GM21515 (cell line): Measurements from ENCODE around the gene TCERG1L.

Experiments
- ATAC-seq: cut with Tn5 transposase; IDR thresholded peaks from one replicate; pipeline ENCODE4 v1.9.1; 2021; ENCODE audit not compliant: unreplicated experiment

The TCERG1L gene

DNA sequence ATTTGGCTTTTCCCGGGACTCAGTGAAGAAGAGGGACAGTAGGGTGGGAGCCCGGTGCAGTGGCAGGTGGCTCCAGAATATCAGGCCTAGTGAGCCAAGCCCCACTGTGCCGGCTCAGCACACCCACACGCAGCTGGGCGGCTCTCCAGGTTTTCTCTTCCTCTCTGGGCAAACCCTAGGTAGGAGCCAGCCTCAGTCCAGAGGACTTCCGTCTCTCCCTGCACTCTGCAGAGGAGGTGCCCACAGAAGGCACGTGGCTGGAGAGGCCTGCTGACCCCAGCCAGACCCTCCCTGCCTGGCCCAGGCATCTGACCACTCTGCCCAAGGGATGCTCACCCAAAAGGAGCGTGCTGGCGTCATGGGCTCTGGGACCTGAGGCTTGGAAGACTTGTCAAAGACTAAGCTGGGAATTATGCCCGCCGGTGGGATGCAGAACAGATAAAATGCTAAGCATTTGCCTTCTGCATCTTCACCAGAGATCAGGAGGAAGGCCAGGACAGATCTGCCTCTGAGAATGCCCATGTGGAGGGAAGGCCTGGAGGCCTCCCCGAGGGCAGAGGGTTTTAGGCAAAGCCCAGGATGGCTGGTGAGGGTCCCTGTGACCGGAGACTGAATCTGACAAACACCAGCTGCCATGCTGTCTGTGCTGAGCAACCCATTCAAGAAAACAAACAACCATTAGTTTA is 40.2 kb downstream of the TCERG1L start:
- ATAC-seq, result no peak

DNA sequence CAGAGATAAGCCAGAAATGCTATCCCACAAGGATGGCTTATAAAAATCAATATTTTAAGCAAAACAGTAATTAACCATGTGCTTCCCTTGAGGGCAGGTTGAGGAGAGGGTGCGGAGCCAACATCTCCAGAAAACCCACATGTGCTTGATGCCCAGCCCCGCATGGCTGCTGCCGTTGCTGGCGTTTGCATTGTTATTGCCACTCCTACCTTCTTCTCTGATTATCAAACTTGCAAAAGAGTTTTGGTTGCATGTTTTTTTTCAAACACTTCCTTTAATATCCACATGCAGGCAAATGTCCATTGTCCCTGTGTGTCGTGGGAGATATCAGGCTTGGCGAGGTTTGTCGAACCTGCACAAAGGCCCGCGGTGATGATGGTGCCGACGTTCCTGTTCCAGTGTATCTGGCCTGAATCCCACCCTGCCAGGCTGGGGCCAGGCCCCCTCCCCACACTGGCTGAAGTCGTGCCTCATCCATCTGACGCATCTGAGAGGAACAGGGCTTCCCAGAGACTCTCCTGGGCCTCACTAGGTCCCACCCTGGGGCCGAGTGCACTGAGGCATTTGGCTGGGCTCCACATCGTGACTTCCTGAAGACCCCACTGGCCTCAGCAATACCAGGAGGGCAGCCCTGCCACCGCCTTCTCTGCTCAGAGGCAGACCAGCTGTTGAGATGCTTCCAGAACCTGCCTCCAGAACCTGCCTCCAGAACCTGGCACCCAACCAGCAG is 40.9 kb downstream of the TCERG1L start:
- no peak for ATAC-seq

DNA sequence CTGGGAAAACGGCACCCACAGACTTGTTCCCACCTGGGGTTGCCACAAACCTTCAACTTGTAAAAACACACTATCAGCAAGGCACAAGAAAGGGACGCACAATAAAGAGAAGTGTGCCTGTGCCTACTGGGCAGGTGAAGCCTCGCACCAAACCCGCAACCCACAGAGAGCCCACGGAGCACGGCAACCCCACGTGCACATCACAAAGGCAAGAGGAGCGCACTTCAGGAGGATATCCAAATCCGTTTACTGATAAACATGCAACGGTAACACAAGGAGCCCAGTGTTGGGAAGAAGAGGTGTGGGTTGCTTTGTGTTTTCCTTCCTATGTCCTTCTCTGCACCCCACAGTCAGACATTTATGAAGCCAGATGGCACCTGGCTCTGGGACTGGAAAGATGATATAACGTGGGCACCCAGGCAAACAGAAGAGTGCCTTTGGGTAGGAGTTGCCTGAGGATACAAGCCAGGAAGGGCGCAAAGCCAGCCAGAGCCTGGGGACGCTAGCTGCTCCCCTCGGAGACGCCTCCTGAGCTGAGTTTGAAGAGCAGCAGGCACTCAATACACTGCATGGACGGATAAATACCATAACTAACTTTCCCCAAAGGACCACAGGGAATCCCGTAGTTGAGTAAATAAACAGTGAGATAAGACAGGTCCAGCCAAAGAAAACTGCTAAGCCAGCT is 41.6 kb downstream of the TCERG1L start:
- ATAC-seq, result no peak

DNA sequence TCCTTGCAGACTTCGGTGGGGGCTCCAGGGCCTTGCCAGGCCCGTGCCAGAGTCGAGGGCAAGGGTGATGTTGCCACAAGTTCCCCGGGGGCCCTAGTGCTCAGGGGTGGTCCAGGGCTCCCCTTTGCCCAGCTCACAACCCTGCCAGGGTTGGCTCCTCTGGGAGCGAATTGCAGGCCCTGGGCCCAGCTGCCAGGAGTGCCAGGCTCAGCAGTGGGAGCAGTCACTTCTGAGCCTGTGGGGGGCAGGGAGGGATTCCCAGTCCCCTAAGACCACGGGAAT is 43.8 kb downstream of the TCERG1L start:
- ATAC-seq, result no peak

DNA sequence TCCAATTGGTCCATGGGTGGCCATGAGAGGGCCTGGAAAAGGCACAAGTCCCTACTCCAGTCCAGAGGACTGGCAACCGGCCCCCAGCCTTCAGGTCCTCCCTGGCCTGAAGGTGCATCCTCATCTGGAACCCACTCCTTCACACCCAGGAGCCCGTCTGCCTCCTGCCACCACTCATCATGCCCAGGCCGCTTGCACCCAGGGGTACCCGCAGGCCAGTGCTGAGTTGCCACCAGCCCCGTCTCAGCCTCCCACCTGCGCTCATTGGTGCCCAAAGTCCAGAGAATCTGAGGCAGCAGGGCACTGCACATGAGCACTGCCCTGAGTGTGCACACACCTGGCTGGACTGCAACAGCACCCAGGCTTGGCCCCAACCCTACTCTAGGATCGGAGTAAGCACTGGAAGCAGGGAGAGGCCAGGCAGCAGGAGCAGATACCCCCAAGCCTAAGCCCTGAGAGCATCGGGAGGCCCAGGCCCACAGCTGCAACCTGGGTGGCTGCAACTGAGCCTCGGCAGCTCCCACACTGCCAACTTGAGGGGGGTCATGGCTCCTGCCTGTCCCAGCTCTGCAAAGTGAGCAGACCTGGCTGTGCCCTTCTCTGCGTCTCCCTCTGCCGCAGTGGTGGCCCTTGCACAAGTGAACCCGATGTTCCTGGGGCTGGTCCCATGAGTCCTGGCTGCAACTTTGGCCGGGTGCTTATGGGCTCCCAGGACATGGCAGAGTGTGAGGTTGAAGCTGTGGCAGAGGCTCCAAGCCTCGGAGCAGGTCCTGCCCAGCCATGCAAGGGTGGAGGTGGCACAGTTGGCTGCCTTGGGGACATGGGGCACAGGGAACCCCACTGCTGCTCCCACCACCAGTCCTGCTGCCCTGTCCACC is 44.3 kb downstream of the TCERG1L start:
- no peak for ATAC-seq

DNA sequence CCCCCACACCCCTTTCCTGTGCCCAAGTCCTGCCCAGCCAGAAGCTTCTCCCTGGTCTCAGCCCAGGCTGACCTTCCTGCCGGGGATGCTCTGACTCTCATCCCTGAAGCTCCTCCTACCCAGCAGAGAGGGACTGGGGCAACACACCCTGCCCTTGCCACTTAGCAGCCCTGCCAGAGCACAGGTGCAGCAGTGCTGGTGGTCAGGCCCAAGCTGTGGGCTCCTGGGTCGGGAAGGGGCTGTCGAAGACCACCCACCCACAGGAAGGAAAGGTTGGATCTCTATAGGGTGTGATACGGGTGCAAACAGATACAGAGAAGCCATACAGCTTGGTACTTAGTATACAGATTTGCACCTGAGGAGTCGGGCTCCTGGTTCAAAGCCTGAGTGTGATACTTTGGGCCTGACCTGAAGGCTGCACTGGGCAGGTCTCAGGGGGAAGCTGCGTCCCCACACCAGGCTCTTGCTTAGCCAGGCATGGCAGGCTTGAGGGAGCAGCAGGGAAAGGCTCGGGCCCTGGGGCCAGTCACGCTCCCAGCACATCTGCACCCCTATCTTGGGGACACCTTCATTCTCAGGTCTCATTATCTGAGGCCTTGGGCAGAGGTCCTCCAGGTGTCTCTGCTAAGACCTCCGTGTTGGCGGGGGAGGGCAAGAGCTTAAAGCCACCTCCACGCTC is 47.3 kb downstream of the TCERG1L start:
- ATAC-seq, result no peak

DNA sequence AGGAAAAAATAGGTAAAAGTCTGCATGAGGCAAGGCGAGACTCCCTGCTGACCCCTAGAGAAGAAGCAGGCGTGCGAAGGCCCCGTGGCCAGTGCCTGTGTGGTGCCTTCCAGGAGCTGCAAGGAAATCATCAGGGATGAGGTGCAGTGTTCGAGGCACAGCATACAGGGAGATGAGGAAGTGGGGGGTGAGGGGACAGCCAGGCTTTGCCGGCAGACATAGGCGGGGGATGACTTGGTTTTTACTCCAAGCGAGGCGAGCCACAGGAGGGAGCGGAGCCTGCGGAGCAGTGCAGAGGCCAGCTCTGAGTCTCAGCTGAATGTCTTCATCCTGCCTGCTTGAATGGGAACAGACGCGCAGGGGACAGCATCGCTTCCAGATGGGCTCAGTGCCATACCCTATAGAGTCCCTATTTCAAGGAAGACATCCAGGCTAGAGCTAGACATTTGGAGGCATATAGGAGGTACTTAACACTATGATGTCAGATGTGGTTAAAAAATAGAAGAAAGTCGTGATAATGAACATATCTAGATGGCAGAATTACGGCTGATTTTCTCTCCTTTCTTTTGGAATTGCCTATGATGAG is 49.5 kb downstream of the TCERG1L start:
- ATAC-seq, result no peak

DNA sequence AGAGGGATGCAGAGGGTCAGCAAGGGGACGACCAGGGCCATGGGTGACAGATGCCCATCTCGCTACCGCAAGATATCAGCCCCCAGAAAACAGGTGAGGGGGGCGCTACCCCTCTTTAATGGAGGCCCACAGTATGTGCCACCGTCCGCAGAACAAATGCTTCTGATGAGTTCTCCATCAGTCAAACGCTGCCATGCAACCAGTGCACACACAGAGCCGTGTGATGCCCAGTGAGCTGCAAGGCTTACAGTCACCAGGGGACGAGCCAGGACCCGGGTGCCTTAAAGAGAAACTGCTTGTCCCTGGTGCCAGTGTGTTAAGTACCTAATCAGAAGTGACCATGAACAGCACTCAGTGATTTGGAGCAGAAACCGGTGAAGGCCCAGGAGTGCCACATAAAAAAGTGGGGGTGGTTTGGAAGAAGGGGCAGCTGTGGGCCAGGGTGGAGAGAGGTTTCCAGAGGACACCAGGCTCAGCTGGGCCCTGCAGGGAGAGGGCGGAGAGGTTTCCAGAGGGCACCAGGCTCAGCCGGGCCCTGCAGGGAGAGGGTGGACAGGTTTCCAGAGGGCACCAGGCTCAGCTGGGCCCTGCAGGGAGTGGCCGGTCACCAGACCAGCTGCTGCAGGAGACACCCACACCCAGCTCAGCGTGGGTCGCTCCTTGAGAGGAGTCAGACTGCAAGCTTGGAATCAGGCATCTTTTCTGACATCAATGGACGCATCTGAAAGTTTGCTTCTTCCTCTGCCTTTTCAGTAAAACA is 50.9 kb downstream of the TCERG1L start:
- no peak for ATAC-seq

DNA sequence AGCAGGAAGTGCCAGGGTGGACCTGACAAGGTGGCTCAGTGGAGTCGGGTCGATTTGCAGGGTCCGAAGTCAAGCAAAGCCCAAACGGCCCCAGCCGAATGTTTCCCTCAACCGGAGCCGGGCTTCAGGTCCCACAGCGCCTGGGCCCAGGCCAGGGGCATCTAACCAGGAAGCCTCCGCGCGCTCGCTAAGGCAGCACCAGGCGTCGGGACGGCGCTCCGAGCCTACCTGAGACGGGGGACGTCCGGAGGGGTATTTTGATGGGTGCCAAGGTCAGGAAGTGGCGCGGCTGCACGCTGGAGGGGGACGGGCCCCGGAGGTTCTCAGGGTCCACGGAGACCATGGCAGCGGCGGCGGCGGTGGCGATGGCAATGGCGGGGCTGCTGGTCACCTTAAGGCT is 51.5 kb downstream of the TCERG1L start:
- ATAC-seq, result no peak

DNA sequence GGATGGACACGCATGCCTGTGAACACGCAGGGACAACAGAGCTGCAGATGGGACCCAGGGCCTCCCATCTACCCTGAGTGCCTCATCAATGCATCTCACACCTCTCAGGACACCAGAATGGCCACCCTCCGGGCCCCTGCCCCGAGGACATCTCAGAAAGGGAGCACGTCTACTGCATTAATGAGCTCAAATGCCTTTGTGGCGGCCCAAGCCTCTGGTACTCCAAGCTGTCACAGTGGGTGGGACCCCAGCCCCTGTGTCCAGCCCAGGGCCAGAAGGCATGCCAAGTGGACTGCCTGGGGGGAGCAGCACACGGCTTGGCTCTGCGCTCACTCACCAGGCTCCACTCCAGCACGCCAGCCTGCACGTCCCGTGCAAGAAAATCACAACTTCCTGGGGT is 52.0 kb downstream of the TCERG1L start:
- no peak for ATAC-seq

DNA sequence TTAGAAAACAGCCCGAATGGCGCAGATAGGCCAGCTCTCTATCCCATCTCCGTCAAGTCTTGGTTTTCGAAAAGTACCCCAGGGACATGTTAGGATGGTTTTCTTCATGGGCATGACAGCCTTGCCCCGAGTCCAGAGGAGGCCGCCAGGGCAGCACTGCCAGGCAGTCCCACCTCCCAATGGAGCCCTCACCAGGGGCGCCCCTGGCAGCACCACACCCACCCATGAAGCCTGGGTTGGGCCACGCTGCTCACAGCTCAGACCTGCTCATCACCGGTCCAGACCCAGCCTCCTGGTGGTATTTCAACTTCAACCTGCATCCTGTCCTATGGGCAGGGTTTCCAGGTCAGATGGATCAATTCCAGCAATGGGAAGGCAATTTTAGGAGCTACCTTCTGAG is 53.3 kb downstream of the TCERG1L start:
- ATAC-seq, result no peak

DNA sequence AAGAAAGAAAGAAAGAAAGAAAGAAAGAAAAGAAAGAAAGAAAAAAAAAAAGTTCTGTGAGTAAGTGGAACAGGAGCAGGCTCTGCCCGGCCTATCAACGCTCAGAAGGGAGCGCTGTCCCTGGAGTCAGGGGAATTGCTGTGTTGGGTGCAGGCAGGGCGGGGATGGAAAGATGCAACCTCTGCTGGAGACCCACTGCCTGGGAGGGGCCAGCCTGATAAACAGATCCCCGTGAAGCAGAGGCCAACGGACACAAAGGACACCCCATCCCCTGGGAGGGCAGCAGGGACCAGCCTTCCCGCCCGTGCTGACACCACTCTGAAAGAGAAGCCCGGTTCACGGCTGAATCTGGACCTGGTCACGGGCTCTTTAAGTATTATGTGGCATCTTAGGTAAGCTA is 54.5 kb downstream of the TCERG1L start:
- no peak for ATAC-seq

DNA sequence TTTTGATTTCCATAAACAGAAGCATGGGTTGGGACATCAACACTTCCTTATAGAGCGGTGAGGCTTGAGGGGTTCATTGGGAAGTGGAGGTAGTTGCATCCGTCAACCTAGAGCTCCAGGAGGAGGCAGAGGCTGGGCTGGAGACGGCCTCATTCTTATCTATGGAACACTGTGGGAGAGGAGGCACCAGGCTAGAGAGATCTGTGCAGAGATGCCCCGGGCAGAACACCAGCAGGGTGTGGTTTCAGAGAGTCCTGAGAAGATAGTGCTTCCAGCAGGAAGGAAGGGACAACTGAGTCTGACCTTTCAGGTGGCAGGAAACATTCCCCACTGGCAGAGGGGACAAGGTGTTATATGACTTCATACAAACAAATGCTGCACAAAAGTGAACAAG is 56.7 kb downstream of the TCERG1L start:
- no peak for ATAC-seq

DNA sequence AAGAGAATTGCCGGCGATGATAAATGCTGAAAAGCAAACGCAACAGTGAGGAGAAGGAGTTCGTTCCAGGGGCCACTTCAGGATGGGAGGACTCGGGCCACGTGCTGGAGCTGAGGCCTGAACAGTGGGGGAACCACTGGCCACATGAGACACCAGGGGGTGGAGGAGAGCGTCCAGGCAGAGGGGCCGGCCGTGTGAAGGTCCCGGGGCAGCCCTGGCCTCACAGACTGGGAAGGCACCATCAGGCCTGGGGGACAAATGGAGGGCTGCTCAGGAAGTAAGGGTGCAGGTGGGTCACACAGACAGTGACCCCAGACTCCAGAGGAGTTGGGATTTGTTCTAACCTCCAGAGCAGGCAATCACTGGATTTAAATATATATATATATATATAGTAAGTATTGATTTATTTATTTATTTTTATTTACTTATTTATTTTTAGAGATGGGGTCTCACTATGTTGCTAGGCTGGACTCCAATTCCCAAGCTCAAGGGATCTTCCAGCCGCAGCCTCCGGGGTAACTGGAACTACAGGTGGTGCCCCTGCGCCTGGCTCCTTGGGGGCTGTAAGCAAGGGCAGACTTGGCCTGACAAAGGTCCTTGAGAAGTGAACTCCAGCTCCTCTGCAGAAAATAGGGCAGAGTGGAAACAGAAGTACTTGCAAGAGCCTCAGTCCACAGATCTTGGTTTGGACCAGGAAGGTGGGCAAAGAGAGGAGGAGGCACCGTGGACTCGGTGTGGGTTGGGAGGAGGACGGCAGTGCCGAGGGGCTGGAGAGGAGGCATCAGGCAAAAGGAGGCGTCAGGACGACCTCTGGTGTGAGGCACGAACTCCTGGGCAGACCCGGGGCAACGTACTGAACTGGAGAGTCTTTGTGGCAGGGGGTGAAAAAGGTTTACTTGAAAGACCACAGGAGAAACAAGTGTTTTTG is 57.3 kb downstream of the TCERG1L start:
- ATAC-seq, result no peak

DNA sequence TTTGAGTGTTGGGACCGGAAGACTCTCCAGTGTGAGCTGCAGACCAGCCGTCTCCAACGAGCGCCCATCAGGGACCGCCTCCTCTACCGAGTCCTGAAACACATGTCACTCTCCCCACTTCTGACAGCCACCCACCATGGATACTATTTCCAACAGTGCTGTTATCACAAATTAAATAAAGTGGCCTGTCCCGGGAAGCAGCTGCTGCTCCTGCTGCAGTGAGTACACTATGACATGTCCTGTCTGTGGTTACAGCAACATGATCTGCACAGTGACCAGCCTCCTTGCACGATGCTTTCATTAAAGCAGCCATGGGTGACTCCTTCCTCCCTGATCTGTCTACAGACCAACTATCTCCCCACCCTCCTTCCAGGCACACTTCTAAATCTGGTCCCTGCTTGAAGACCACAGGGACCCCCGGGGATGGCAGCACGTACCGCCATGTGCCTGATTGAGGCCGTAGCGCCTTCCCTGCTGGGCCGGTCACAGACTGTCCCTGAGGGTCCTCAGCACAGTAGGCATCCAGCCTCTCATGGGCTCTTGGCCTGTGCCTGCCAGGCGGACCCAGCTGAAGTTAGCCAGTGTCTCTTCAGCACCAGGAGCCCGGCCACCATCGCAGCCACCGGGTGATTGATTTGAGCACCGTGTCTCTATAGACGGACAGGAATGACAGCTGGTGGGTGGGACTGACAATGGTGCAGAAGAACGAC is 58.8 kb downstream of the TCERG1L start:
- no peak for ATAC-seq

DNA sequence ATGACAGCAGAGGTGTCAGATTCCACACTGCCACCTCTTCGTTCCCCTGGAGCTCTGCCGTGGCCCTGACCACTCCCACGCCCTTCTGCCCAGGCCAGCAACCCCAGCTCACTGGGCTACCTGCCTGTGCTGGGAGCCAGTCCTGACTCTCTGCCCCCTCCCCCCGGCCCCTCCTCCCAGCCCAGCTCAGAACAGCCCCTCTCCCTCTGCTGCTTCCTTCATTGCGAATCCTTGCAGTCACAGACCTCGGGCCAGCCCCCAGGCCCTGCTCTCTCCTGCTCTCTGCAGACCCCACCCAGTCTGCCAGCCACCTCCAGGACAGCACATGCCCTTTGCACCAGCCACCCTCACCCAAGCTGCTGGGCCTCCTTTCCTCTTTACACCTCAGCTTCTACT is 60.4 kb downstream of the TCERG1L start:
- no peak for ATAC-seq

DNA sequence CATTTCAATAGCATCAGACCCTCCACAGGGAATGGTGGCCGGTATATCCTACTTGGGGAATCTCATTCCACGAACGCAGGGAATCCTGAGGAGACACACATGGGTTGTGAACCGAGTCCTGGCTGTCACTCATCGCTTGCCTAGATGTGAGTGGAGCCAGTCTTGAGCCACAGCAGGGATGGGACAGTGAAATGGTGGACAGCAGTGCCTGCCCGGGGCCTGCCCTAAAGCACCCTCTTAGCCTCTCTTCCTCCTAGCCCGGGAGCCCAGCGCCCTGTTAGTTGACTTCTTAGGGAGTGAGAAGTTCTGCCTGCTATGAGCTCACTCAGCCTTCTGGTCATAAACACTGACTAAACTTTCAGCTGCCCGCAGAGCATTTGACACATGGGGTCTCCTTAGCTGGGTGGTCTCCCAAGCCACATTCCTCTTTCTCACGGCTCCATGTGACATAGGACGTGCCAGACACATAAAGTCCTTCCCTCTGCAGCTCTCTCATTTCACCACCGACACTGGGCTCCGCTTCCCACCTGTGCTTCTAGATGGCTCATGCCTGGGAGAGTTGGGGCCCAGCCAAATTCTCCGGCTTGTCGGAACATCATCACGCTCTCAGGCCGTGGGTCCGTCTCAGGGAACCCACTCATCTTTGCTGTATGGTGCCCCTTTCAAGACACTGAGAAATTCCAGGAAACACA is 60.9 kb downstream of the TCERG1L start:
- ATAC-seq, result no peak

DNA sequence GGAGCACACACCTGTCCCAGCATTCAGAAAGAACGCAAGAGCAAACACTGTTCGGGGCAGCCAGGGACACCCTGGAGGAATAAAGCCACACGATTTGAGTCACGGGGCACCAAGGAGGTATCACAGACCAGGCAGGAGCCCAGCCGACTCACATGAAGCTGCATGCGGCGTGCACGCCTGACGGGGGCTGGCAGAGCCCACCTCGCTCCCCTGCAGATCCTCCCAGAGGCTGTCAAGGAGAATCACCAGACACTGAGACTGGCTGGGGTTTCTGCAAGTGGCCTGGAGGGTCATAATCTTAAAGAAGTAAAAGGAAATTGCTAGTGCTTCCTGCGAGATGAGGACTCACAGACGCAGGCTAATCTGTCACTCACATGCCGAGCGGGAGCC is 61.6 kb downstream of the TCERG1L start:
- no peak for ATAC-seq
